Epithelial cell of prostate (primary cell): Measurements from ENCODE around the gene GPR68.

Experiments used
- DNase-seq: peaks from one replicate; pipeline ENCODE4 v3.0.0-alpha.2; 2011; ENCODE audit warnings: low read depth, low spot score
- H3K27ac ChIP-seq: fragments of 450-650 bp; 2 replicates; pipeline ENCODE4 v1.5.1; 2017; ENCODE audit warnings: mild to moderate bottlenecking

GPR68 gene, protein sequence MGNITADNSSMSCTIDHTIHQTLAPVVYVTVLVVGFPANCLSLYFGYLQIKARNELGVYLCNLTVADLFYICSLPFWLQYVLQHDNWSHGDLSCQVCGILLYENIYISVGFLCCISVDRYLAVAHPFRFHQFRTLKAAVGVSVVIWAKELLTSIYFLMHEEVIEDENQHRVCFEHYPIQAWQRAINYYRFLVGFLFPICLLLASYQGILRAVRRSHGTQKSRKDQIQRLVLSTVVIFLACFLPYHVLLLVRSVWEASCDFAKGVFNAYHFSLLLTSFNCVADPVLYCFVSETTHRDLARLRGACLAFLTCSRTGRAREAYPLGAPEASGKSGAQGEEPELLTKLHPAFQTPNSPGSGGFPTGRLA

GRCh38 chr14:91244501-91244901 lies at the start of gene GPR68:
Gene GPR68, minus strand, starts transcription at chr14:91244704. Its CDS starts 9,654 bp downstream, at chr14:91235050.
- H3K27ac ChIP-seq = peak within 1 kb of the TSS; percentile 74
- DNase-seq = no peak

- no peak overlapping the region for H3K27ac ChIP-seq
- no peak for DNase-seq
Measured at GRCh38 chr14:91294153-91294552, 49.6 kb upstream of the GPR68 start.

DNA sequence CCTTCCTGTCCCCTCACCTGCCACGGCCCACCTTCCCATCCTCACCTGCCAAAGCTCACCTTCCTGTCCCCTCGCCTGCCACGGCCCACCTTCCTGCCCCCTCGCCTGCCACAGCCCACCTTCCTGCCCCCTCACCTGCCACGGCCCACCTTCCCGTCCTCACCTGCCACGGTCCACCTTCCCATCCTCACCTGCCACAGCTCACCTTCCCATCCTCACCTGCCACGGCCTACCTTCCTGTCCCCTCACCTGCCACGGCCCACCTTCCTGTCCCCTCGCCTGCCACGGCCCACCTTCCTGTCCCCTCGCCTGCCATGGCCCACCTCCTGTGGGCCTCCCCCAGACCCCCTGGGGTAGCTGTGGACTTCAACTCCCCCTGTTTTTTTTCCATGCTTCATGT lies 48.8 kb upstream of the GPR68 start:
- no peak for DNase-seq
- no peak overlapping the region for H3K27ac ChIP-seq

DNA sequence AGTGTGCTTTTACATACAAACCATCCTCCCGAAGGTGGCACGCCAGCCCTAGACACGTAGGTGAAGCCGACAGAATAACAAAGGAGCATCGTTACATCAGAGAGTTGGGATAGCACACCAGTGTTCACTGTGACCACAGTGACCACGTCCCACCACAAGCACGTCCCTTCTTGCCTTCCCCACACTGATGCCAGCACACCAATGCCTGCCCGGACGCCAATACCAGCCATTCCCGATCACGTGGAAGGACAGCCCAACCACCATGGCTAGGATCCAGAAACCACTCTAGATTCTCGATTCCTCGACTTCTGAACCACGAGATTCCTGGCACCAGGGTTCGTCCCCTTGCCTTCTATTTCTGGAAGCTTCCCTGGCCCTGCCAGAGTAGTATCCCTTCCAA lies 48.0 kb upstream of the GPR68 start:
- DNase-seq = no peak

GRCh38 chr14:91291786-91292405 lies 47.4 kb upstream of the GPR68 start:
- H3K27ac ChIP-seq = no peak overlapping the region
- DNase-seq = no peak

More for the DNA sequence above, 48.0 kb upstream of the GPR68 start:
- no peak overlapping the region for H3K27ac ChIP-seq

GRCh38 chr14:91290986-91291385 lies 46.5 kb upstream of the GPR68 start:
- no peak for DNase-seq
- no peak overlapping the region for H3K27ac ChIP-seq

- DNase-seq = no peak
- no peak overlapping the region for H3K27ac ChIP-seq
Measured at GRCh38 chr14:91289464-91289863, 45.0 kb upstream of the GPR68 start.

GRCh38 chr14:91288876-91289275 lies 44.4 kb upstream of the GPR68 start:
- DNase-seq = no peak
- H3K27ac ChIP-seq = no peak overlapping the region

- DNase-seq = no peak
- H3K27ac ChIP-seq = no peak overlapping the region
Measured at GRCh38 chr14:91286530-91286937, 42.0 kb upstream of the GPR68 start.

GRCh38 chr14:91284791-91285548 lies 40.5 kb upstream of the GPR68 start:
- DNase-seq = no peak
- H3K27ac ChIP-seq = peak overlapping the region; percentile 8

- H3K27ac ChIP-seq = peak overlapping the region; percentile 8
- no peak for DNase-seq
Measured at GRCh38 chr14:91284146-91284790, 39.8 kb upstream of the GPR68 start.

DNA sequence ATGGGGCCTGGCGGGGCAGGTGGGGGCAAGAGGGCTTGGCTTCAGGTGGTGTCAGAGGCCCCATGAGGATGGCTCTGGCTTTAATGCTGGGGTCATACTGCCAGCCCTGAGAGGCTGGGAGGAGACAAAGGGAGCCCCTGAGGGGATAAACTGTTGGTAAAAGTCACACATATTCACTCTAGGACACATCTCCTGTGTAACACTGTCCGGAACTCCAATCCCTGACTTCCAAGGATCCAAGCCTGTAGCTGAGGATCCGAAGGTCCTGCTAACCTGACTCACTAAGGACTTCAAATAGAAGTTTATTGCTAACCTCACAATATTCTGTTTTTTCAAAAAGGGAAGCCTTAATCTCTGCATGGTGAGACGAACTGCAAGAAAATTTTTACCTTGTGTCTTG lies 39.2 kb upstream of the GPR68 start:
- H3K27ac ChIP-seq = peak overlapping the region; percentile 8

DNA sequence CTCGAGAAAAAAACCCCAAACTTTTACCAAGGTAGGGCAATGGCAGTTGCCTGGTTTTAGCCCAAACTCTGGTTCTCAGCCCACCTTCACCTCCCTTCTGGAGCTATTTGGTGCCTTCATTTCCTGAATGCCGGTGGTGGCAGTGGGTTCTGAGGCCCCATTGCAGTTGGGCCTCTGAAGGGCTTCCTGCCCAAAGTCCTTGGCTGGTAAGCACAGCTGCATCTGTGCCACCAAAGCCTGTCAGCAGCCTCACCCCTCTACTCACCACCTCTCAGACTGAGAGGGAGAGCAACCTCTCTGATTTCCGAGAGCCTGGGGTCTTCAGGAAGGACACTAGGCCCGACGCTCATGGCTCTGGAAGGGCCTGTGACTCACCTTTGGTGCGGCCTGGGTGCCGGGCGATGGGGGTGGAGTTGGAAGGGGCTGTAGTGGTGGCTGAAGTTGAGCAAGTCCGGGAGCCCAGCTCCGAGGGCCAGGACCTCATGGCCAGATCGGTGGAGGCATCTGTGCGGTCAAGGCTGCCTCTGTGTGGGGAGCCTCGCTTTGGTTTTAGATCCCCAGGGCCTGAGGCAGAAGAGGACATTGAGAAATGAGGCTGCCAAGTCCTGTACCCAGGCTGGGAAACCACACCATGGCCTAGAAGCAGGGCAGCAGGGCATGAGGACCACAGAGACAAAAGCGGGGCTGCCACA lies 38.6 kb upstream of the GPR68 start:
- no peak for DNase-seq
- H3K27ac ChIP-seq = no peak overlapping the region

More for the DNA sequence above, 39.2 kb upstream of the GPR68 start:
- DNase-seq = no peak

GRCh38 chr14:91281346-91281745 lies 36.8 kb upstream of the GPR68 start:
- no peak for DNase-seq
- H3K27ac ChIP-seq = no peak overlapping the region

DNA sequence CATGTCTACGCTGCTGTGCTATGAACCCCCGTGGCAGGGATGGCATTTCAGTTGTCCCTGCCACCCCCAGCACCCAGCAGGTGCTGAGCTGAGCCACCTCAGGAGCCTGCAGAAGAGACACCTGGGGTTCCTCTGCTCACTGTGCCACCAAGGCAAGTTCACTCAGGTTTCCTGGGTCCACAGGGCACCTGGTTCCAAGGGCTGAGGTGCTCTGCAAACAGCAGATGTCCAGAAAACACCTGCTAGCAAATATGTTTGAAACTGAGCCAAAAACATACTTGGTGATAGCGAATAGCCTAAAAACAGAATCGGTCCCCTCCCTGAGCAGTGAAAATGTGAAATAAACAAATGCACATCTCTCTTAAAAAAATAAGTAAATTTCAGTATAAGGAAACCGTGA lies 35.6 kb upstream of the GPR68 start:
- H3K27ac ChIP-seq = no peak overlapping the region
- DNase-seq = no peak

- DNase-seq = no peak
- no peak overlapping the region for H3K27ac ChIP-seq
Measured at GRCh38 chr14:91279354-91279753, 34.9 kb upstream of the GPR68 start.

GRCh38 chr14:91278383-91278715 lies 33.8 kb upstream of the GPR68 start:
- DNase-seq = no peak
- H3K27ac ChIP-seq = no peak overlapping the region

- peak overlapping the region; percentile 32 for H3K27ac ChIP-seq
Measured at GRCh38 chr14:91277546-91278382, 33.3 kb upstream of the GPR68 start.

DNA sequence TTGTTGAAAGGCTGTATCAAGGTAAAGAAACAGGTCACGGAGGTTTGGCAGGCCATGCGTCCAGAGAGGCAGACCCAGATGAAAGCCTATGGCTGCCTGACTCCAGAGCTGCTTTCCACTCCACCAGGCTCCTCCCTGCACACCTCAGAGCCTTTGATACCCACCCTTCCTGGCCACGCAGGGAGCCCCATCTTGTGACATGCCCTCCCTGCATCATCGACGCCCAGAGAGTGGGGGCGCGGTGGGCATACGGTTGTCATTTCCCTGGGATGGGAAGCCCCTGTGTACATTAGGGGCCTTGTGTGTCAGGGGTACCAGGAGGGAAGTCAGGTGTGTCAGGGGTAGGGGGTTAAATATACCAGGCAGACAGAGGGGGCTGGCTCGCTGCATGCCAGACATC lies 30.3 kb upstream of the GPR68 start:
- DNase-seq = no peak
- H3K27ac ChIP-seq = no peak overlapping the region

More at GRCh38 chr14:91277546-91278382, 33.3 kb upstream of the GPR68 start:
- DNase-seq = peak; percentile 60
